ENCODE results near the gene LOXL1. TPM values are rescaled to one million over a fixed set of nuclear protein-coding genes. Genes with fewer than 3 reads are reported as not detected.

LOXL1 gene
- total RNA-seq, 1 experiment from 2014 or later: 117 TPM

DNA sequence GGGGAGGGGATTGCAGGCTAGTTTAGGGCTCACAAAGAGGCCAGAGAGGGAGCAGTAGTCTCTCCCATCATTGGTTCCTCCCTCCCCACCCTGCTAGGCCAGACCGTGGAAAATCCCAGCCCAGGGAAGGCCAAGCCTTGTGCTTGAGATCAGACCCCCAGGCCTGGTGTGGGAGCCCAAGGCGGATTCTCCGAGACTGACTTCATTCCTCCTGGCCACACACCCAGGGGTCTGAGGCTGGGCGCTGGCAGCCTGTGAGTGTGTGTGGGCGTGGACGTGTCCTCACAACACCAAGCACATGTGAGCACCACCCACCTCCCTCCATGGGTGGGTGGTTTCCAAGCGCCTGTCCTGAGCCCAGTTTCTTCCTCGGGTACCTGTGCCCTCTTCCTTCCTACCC lies 4.1 kb downstream of the LOXL1 start:
- BruUV-seq (replicated peaks): no TSS peak

GRCh38 chr15:73930790-73931281 lies 4.6 kb downstream of the LOXL1 start:
- BruUV-seq (replicated peaks): no TSS peak
- ChIA-PET POLR2A (ENCODE audit: low non-redundant PET) (no interaction called here), CTCF (no interaction called here)
- H3K9me3 ChIP-seq (ENCODE audit: low read depth, low read length, poor library complexity, severe bottlenecking): no peaks in the 10 kb centered on the region
- no peaks in the 10 kb centered on the region for H3K27me3 ChIP-seq (replicated peaks; ENCODE audit: insufficient read depth, low read depth, low read length, poor library complexity)
- H3K4me3 ChIP-seq (ENCODE audit: low read depth, low read length, poor library complexity, severe bottlenecking): no peak overlapping the region
- TF ChIP-seq EZH2 (IDR thresholded peaks at IDR 0.05; ENCODE audit: borderline replicate concordance, low read depth, low read length, poor library complexity, severe bottlenecking) (no peak), CTCF (conservative IDR thresholded peaks at IDR 0.05; ENCODE audit: low read depth, low read length) (no peak)
- DNase-seq (ENCODE audit: low spot score): no peak
- peaks cover 15% of the 10 kb centered on the region for H3K4me1 ChIP-seq (ENCODE audit: insufficient read depth, low read length, poor library complexity, severe bottlenecking)
- no peak overlapping the region for H3K27ac ChIP-seq (ENCODE audit: low read depth, low read length, poor library complexity, severe bottlenecking)
- intact Hi-C loops (cut with micrococcal nuclease; ENCODE audit: unreplicated experiment): no loop called here
- H3K36me3 ChIP-seq (ENCODE audit: insufficient read depth, low read length, poor library complexity, severe bottlenecking): peaks cover 15% of the 10 kb centered on the region

More for the DNA sequence above, 4.1 kb downstream of the LOXL1 start:
- Histone ChIP-seq H3K27me3 (replicated peaks; ENCODE audit: insufficient read depth, low read depth, low read length, poor library complexity) (no peaks in the 10 kb centered on the region), H3K9me3 (ENCODE audit: low read depth, low read length, poor library complexity, severe bottlenecking) (no peaks in the 10 kb centered on the region), H3K27ac (ENCODE audit: low read depth, low read length, poor library complexity, severe bottlenecking) (no peak overlapping the region), H3K36me3 (ENCODE audit: insufficient read depth, low read length, poor library complexity, severe bottlenecking) (peaks cover 15% of the 10 kb centered on the region), H3K4me1 (ENCODE audit: insufficient read depth, low read length, poor library complexity, severe bottlenecking) (peaks cover 17% of the 10 kb centered on the region), H3K4me3 (ENCODE audit: low read depth, low read length, poor library complexity, severe bottlenecking) (no peak overlapping the region)
- ChIA-PET CTCF (no interaction called here), POLR2A (ENCODE audit: low non-redundant PET) (no interaction called here)
- no peak for DNase-seq (ENCODE audit: low spot score)
- intact Hi-C loops (cut with micrococcal nuclease; ENCODE audit: unreplicated experiment): no loop called here
- TF ChIP-seq CTCF (conservative IDR thresholded peaks at IDR 0.05; ENCODE audit: low read depth, low read length): no peak
- no peak for TF ChIP-seq EZH2 (IDR thresholded peaks at IDR 0.05; ENCODE audit: borderline replicate concordance, low read depth, low read length, poor library complexity, severe bottlenecking)

GRCh38 chr15:73931441-73931840 lies 5.2 kb downstream of the LOXL1 start:
- TF ChIP-seq EZH2 (IDR thresholded peaks at IDR 0.05; ENCODE audit: borderline replicate concordance, low read depth, low read length, poor library complexity, severe bottlenecking) (no peak), CTCF (conservative IDR thresholded peaks at IDR 0.05; ENCODE audit: low read depth, low read length) (no peak)
- no peak for DNase-seq (ENCODE audit: low spot score)
- no peak overlapping the region for H3K27ac ChIP-seq (ENCODE audit: low read depth, low read length, poor library complexity, severe bottlenecking)

More at GRCh38 chr15:73931441-73931840, 5.2 kb downstream of the LOXL1 start:
- Histone ChIP-seq H3K27me3 (replicated peaks; ENCODE audit: insufficient read depth, low read depth, low read length, poor library complexity) (no peaks in the 10 kb centered on the region), H3K36me3 (ENCODE audit: insufficient read depth, low read length, poor library complexity, severe bottlenecking) (peaks cover 15% of the 10 kb centered on the region), H3K4me3 (ENCODE audit: low read depth, low read length, poor library complexity, severe bottlenecking) (no peak overlapping the region), H3K4me1 (ENCODE audit: insufficient read depth, low read length, poor library complexity, severe bottlenecking) (peaks cover 20% of the 10 kb centered on the region), H3K9me3 (ENCODE audit: low read depth, low read length, poor library complexity, severe bottlenecking) (no peaks in the 10 kb centered on the region)
- CTCF ChIA-PET: no interaction called here
- BruUV-seq (replicated peaks): no TSS peak
- POLR2A ChIA-PET (ENCODE audit: low non-redundant PET): no interaction called here
- intact Hi-C loops (cut with micrococcal nuclease; ENCODE audit: unreplicated experiment): no loop called here

Data from A673 (cell line).